ENCODE results near the gene PPP1R2.

PPP1R2 gene

GRCh38 chr3:195566797-195567196, 23.7 kb upstream of the PPP1R2 start:
- H3K4me3 ChIP-seq (ENCODE audit: low read depth, low read length): no peak overlapping the region

- H3K4me3 ChIP-seq (ENCODE audit: low read depth, low read length): no peak overlapping the region
These were observed 22.6 kb upstream of the PPP1R2 start for GRCh38 chr3:195565716-195566115.

- H3K4me3 ChIP-seq (ENCODE audit: low read depth, low read length): no peak overlapping the region
These were observed 20.2 kb upstream of the PPP1R2 start for GRCh38 chr3:195563317-195563716.

GRCh38 chr3:195559723-195560409, 16.7 kb upstream of the PPP1R2 start:
- H3K4me3 ChIP-seq (ENCODE audit: low read depth, low read length): no peak overlapping the region

GRCh38 chr3:195558602-195559001, 15.5 kb upstream of the PPP1R2 start:
- no peak overlapping the region for H3K4me3 ChIP-seq (ENCODE audit: low read depth, low read length)

GRCh38 chr3:195557322-195557721, 14.2 kb upstream of the PPP1R2 start:
- no peak overlapping the region for H3K4me3 ChIP-seq (ENCODE audit: low read depth, low read length)

GRCh38 chr3:195556390-195556789, 13.3 kb upstream of the PPP1R2 start:
- H3K4me3 ChIP-seq (ENCODE audit: low read depth, low read length): no peak overlapping the region

- H3K4me3 ChIP-seq (ENCODE audit: low read depth, low read length): no peak overlapping the region
These were observed 12.0 kb upstream of the PPP1R2 start for GRCh38 chr3:195555110-195555509.

- no peak overlapping the region for H3K4me3 ChIP-seq (ENCODE audit: low read depth, low read length)
These were observed 11.3 kb upstream of the PPP1R2 start for GRCh38 chr3:195554458-195554857.

GRCh38 chr3:195553268-195553667, 10.1 kb upstream of the PPP1R2 start:
- no peak overlapping the region for H3K4me3 ChIP-seq (ENCODE audit: low read depth, low read length)

- H3K4me3 ChIP-seq (ENCODE audit: low read depth, low read length): no peak overlapping the region
These were observed 8.4 kb upstream of the PPP1R2 start for GRCh38 chr3:195551381-195551978.

- H3K4me3 ChIP-seq (ENCODE audit: low read depth, low read length): no peak overlapping the region
These were observed 7.6 kb upstream of the PPP1R2 start for GRCh38 chr3:195550723-195551122.

- H3K4me3 ChIP-seq (ENCODE audit: low read depth, low read length): no peak overlapping the region
These were observed 6.9 kb upstream of the PPP1R2 start for GRCh38 chr3:195549931-195550519.

GRCh38 chr3:195548987-195549386, 5.9 kb upstream of the PPP1R2 start:
- no peak overlapping the region for H3K4me3 ChIP-seq (ENCODE audit: low read depth, low read length)

- no peak overlapping the region for H3K4me3 ChIP-seq (ENCODE audit: low read depth, low read length)
These were observed 5.4 kb upstream of the PPP1R2 start for GRCh38 chr3:195548501-195548900.

- H3K4me3 ChIP-seq (ENCODE audit: low read depth, low read length): no peak overlapping the region
These were observed 4.9 kb upstream of the PPP1R2 start for GRCh38 chr3:195548006-195548405.

- no peak overlapping the region for H3K4me3 ChIP-seq (ENCODE audit: low read depth, low read length)
These were observed 3.0 kb upstream of the PPP1R2 start for GRCh38 chr3:195546130-195546560.

GRCh38 chr3:195544634-195545033, 1.5 kb upstream of the PPP1R2 start:
- no peak overlapping the region for H3K4me3 ChIP-seq (ENCODE audit: low read depth, low read length)

GRCh38 chr3:195544230-195544536, 1.1 kb upstream of the PPP1R2 start:
- no peak overlapping the region for H3K4me3 ChIP-seq (ENCODE audit: low read depth, low read length)

- H3K4me3 ChIP-seq (ENCODE audit: low read depth, low read length): peak overlapping the region; percentile 83
These were observed 540 bp upstream of the PPP1R2 start for GRCh38 chr3:195543500-195544229.

- H3K4me3 ChIP-seq (ENCODE audit: low read depth, low read length): peak overlapping the region; percentile 83
These were observed 818 bp downstream of the PPP1R2 start for GRCh38 chr3:195542316-195542697.

- no peak overlapping the region for H3K4me3 ChIP-seq (ENCODE audit: low read depth, low read length)
These were observed 2.6 kb downstream of the PPP1R2 start for GRCh38 chr3:195540511-195540910.

Data from iPS-11a (cell line).